IMR-90 (cell line): Measurements from ENCODE around the gene EBF3.

Experiments
- BHLHE40 ChIP-seq: fragments of 150-350 bp; IDR thresholded peaks from 2 replicates; pipeline ENCODE4 v1.6.1; 2016; ENCODE audit warnings: mild to moderate bottlenecking, low read depth, low read length
- CEBPB ChIP-seq: IDR thresholded peaks from 2 replicates; pipeline ENCODE4 v1.6.1; 2012; ENCODE audit warnings: low read depth, low read length, improper control_type of control experiment
- CHD1 ChIP-seq: IDR thresholded peaks from 2 replicates; pipeline ENCODE4 v1.6.1; 2012; ENCODE audit warnings: low read depth, low read length, improper control_type of control experiment
- FOS ChIP-seq: fragments of 150-350 bp; IDR thresholded peaks from 2 replicates; pipeline ENCODE4 v1.6.1; 2016; ENCODE audit warnings: low read depth, low read length
- MAFK ChIP-seq: IDR thresholded peaks from 2 replicates; pipeline ENCODE4 v1.6.1; 2012; ENCODE audit warnings: low read depth, low read length, improper control_type of control experiment
- MXI1 ChIP-seq: IDR thresholded peaks from 2 replicates; pipeline ENCODE4 v1.6.1; 2012; ENCODE audit warnings: low read depth, mild to moderate bottlenecking, low read length, moderate library complexity, borderline replicate concordance
- NFE2L2 ChIP-seq: fragments of 150-350 bp; IDR thresholded peaks from 2 replicates; pipeline ENCODE4 v1.6.1; 2016; ENCODE audit warnings: low read depth, mild to moderate bottlenecking, low read length
- POLR2A ChIP-seq: IDR thresholded peaks from 2 replicates; pipeline ENCODE4 v1.6.1; 2012; ENCODE audit warnings: mild to moderate bottlenecking, low read depth, low read length
- RAD21 ChIP-seq: IDR thresholded peaks from 2 replicates; pipeline ENCODE4 v1.6.1; 2012; ENCODE audit warnings: low read length, improper control_type of control experiment
- RCOR1 ChIP-seq: IDR thresholded peaks from 2 replicates; pipeline ENCODE4 v1.6.1; 2012; ENCODE audit warnings: mild to moderate bottlenecking, low read length, improper control_type of control experiment; ENCODE audit not compliant: insufficient replicate concordance
- RFX5 ChIP-seq: IDR thresholded peaks from 2 replicates; pipeline ENCODE4 v1.8.0; 2012; ENCODE audit warnings: low read depth, mild to moderate bottlenecking, low read length, moderate library complexity
- SMC3 ChIP-seq: fragments of 150-350 bp; IDR thresholded peaks from 2 replicates; pipeline ENCODE4 v1.6.1; 2016; ENCODE audit warnings: low read depth, mild to moderate bottlenecking, antibody characterized with exemption, low read length, moderate library complexity
- TF ChIP-seq, protein P1 (sequence below): conservative IDR thresholded peaks from 2 replicates; pipeline ENCODE4 v1.5.1; 2012; ENCODE audit warnings: mild to moderate bottlenecking, low read depth, low read length, improper control_type of control experiment
- TF ChIP-seq, protein P2 (sequence below): fragments of 150-350 bp; IDR thresholded peaks from 2 replicates; pipeline ENCODE4 v1.6.1; 2017; ENCODE audit warnings: mild to moderate bottlenecking, antibody characterized with exemption, low read length, low read depth

DNA sequence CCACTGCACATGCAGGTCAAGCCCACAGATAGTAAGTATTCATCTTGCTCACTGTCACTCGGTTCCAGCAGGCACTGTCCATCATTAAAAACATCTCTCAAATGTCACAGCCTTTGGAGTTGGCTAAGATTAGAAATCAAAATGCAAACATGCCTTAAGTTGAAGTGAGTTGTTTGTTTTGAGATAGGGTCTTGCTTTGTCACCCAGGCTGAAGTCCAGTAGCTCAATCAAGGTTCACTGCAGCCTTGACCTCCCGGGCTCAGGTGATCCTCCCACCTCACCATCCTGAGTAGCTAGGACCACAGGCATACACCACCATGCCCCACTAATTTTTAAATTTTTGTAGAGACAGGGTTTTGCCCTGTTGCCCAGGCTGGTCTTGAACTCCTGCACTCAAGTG is 98.1 kb downstream of the EBF3 start:
- TF ChIP-seq, protein P1, sequence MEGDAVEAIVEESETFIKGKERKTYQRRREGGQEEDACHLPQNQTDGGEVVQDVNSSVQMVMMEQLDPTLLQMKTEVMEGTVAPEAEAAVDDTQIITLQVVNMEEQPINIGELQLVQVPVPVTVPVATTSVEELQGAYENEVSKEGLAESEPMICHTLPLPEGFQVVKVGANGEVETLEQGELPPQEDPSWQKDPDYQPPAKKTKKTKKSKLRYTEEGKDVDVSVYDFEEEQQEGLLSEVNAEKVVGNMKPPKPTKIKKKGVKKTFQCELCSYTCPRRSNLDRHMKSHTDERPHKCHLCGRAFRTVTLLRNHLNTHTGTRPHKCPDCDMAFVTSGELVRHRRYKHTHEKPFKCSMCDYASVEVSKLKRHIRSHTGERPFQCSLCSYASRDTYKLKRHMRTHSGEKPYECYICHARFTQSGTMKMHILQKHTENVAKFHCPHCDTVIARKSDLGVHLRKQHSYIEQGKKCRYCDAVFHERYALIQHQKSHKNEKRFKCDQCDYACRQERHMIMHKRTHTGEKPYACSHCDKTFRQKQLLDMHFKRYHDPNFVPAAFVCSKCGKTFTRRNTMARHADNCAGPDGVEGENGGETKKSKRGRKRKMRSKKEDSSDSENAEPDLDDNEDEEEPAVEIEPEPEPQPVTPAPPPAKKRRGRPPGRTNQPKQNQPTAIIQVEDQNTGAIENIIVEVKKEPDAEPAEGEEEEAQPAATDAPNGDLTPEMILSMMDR = no peak
- no peak for TF ChIP-seq RAD21
- no peak for TF ChIP-seq RCOR1
- no peak for TF ChIP-seq RFX5
- no peak for TF ChIP-seq MXI1
- no peak for TF ChIP-seq POLR2A
- TF ChIP-seq CEBPB = no peak
- no peak for TF ChIP-seq SMC3
- TF ChIP-seq BHLHE40 = no peak
- TF ChIP-seq MAFK = no peak
- no peak for TF ChIP-seq FOS
- TF ChIP-seq NFE2L2 = no peak
- TF ChIP-seq CHD1 = no peak
- TF ChIP-seq, protein P2, sequence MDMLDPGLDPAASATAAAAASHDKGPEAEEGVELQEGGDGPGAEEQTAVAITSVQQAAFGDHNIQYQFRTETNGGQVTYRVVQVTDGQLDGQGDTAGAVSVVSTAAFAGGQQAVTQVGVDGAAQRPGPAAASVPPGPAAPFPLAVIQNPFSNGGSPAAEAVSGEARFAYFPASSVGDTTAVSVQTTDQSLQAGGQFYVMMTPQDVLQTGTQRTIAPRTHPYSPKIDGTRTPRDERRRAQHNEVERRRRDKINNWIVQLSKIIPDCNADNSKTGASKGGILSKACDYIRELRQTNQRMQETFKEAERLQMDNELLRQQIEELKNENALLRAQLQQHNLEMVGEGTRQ = no peak
